GM21619 (cell line): ENCODE data around the gene REEP5.
"Not testable (repeated sequence)": the region's sequence is repeated elsewhere in the genome, so short reads cannot be mapped to it uniquely, and the experiment has no call there.

Experiments
- ATAC-seq: cut with Tn5 transposase; IDR thresholded peaks from one replicate; pipeline ENCODE4 v1.9.1; 2021; ENCODE audit not compliant: unreplicated experiment

Gene REEP5

DNA sequence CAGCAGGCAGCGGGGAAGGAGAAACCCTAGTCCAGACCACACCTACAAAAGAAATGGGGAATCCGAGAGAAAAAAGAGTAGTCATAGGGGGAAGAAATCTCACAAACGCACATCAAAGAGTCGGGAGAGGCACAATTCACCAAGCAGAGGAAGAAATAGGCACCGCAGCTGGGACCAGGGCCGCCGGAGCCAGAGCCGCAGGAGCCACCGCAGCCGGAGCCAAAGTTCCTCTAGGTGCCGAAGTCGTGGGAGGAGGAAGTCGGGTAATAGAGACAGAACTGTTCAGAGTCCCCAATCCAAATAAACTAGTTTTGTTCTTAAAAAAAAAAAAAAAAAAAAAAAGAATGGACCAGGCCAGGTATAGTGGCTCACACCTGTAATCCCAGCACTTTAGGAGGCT is 29.3 kb downstream of the REEP5 start:
- no peak for ATAC-seq

DNA sequence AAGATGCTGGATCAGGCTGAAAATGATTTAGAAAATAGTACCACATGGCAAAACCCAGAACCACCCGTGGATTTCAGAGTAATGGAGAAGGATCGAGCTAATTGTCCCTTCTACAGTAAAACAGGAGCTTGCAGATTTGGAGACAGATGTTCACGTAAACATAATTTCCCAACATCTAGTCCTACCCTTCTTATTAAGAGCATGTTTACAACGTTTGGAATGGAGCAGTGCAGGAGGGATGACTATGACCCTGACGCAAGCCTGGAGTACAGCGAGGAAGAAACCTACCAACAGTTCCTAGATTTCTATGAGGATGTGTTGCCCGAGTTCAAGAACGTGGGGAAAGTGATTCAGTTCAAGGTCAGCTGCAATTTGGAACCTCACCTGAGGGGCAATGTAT is 30.0 kb downstream of the REEP5 start:
- ATAC-seq: not testable (repeated sequence)

DNA sequence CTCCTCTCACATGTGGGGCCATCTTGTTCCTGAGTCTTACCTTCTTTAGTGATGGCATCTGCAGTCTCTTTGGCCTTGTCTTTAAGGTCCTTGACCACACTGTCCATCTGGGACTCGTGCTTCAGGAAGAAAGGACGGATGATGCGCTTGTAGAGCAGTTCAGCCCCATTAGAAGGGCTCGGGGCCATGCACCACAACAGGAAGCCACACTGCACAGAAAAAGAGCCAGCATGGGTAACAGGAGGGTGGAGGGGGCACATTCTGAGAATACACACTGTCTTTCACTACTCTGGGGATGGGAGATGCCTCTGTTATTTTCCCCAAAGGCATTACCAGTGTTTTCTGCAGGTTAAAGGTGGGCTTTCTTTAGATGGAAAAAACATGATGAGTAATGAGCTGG is 35.1 kb downstream of the REEP5 start:
- ATAC-seq: no peak

DNA sequence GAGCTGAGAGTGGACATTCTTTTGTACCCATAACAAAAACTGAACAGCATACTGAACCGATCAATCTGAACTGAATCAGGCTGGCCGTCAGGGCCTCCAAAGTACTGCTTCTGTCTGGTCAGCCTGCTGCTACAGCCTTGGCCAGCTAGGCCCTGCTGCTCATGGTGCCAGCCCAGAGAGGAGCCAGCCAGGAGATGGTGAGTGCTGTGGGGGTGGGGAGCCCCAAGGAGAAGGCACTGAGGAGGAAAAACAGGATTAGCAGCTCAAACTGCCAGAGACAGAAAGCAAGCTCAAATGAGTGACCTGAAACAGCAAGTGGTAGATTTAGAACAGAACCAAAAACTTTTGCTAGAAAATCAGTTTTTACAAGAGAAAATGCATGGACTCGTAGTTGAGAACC is 37.0 kb downstream of the REEP5 start:
- no peak for ATAC-seq

DNA sequence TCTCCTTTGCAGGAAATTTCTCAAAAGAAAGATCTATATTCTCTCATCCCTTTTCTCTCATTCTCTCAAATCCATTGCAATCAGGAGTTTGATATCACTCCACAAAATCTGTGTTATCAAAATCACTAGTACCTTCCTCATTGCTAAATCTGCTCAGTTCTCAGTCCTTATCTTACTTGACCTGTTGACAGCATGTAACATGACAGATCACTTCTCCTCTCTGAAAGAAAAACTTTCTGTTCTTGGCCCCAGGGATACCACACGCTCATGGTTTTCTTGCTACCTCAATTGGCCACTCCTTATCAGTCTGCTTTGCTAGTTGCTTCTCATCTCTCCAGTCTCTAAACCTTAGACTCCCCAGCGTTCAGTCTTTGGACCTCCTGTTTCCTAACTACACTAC is 38.8 kb downstream of the REEP5 start:
- no peak for ATAC-seq

DNA sequence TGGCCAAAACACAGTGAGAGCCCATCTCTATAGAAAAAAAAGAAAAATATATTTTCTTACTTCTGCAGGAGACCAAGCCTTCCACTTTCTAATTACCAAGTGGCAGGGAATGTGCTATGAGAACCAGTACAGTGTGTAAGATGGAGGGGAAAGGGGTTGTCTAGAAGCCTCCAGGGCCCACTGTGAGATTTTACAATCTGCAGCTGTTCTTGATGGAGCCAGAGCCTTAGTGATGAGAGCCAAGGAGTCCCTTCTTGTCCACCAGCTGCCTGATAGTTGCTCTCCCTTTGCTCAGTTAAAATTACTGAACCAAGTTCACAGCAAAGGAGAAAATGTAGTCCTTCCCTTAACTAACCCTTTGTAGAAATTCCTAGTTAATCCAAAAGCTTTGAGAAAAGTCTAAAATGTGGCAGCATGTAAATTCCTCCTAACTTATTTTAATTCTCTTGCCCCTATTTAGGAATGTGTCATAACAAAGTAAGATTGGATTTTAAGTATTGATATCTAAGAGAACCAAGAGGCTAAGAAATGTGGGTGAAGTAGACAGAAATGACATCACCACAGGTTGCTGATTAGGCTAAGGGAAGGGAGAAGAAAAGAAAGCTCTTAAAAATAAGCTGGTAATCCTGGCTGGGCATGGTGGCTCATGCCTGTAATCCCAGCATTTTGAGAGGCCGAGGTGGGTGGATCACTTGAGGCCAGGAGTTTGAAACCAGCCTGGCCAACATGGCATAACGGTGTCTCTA is 41.6 kb downstream of the REEP5 start:
- no peak for ATAC-seq

DNA sequence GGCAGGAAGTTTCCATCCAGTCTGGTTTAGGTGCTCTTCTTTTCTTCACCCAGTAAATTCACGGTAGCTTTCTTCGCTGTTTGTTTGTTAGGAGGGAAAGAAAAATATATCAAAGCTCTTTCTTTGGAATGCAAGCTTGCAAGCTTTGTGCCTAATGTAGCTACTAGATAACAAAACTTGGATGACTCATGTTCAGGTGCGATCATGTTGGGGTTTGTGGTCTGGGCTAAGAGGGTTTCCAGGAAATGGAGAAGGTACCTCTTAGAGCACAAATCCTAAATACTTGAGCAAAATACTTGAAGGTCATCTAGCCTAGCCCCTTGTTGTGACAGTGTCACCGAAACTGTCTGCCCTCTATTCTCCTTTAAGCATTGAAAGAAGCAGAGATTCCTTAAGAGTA is 43.3 kb downstream of the REEP5 start:
- ATAC-seq: no peak

DNA sequence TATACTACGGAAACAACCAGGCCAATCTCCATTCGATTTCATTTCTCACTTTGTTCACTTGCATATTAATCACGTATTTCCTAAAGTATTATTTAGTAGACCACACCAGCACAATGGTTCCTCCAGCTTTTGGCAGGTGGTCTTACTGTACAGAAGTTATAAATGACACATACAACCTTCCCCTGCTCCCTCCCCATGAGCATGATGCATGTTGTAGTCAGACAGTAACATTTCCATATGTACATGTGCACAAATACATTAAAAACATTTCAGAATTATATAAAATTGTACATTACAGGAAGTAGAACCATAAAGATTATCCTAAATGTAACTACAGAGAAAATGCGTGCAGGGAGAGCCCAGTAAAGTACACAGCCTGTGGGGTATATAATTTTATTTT is 43.9 kb downstream of the REEP5 start:
- ATAC-seq: no peak

DNA sequence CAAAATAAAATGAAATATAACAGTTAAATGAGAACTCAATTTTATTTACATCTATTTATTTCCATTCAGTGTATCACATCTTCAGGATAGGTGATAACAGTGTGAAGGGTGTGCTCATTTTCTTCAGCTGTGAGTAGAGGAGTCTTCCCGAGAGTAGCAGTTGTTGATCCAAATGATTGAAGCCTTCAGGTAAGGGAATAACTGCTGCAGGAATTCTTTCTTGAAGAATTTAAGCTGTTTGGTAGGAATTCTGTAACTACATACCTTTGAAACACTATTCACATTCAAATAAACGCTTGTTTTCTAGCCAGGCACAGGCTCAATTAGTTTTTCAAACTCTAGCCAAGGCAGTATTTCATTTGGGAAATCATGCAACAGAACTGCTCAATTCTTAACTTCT is 45.7 kb downstream of the REEP5 start:
- no peak for ATAC-seq

DNA sequence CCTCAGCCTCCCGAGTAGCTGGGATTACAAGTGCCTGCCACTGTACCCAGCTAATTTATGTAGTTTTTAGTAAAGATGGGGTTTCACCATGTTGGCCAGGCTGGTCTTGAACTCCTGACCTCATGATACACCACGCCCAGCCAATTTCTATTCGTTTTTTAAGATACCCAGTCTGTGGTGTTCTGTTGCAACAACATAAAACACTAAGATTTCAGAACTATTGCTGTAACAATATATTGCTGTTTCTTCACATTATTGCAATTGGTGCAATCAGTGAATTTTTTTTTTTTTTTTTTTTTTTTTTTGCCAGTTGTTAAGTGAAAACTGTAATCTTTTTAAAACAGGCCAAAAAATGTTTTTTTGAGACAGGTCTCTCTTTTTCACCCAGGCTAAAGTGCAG is 51.1 kb downstream of the REEP5 start:
- ATAC-seq: no peak

DNA sequence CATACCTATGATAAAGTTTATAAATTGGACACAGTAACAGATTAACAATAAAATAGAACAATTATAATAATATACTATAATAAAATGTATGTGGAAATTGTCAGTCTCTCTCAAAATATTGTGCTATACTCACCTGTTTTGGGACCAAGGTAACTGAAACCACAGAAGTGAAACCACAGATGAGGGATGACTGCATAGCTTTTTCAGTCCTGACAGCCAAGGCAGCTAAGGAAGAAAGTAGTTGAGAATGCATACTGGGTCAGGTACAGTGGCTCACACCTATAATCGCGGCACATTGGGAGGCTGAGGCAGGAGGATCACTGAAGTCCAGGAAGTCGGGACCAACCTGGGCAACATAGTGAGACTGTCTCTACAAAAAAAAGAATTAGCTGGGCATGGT is 52.1 kb downstream of the REEP5 start:
- ATAC-seq: peak; percentile 73

DNA sequence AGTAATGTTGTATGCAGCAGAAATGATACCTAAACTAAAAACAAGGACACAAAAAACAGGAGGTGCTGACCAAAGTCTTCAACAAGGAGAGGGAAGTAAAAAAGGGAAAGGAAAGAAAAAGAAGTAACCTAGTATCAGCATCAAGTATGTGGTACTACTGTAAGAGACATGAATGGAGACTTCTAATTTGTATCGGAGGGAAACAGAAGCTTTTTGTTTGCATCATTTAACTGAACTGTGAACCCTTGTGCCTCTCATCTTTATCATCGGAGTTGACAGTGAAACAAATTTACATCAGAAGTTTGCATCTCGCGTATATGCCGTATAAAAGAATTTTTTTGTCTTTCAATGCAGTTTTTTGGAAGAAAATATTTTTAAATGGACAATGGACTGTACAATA is 54.6 kb downstream of the REEP5 start:
- ATAC-seq: no peak

DNA sequence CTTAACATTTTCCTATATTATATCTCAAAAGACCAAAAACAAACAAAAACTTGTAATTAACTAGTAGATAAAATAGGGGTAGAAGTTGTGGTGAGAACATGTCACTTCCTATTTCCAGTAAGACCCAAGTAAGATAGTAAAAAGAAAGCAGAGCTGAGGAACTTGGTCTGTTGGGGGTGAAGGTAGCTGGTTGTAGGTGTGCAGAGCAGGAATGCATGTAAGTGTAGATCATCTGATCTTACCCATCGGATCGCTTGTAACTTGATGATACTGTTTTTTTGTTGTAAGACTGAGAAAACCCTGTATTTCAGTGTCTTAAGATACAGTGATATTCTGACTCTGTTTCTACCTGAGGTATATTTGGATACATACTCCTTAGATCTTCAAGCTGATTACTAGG is 55.3 kb downstream of the REEP5 start:
- ATAC-seq: no peak

DNA sequence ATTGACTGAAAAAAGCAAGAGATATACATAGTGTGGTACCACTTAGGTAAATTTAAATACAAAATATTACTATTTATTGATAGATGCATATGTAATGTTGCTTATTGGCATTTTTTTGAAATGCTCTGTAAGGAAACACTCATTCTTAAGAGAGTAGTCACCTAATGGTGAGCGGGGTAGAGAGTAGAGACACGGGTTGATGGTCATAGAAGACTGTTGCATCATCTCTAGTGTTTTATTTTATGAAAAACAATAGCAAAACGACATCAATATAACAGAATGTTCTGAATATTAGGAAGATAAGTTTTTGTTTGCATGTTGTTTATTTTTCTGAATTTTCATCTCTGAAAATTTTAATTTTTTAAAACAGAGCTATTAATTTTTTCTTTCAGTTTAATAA is 56.9 kb downstream of the REEP5 start:
- ATAC-seq: no peak

DNA sequence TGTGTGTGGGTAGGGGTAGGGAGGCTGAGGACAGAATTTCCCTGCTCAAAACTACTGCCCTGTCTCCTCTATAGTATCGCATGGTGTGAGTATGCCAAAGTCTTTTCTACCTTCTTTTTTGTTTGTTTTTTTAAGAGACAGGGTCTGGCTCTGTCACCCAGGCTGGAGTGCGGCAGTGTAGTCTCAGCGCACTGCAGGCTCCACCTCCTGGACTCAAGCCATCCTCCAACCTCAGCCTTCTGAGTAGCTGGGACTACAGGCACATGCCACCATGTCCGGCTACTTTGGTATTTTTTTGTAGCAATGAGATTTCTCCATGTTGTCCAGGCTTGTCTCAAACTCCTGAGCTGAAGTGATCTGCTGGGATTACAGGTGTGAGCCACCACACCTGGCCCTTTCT is 58.5 kb downstream of the REEP5 start:
- no peak for ATAC-seq

DNA sequence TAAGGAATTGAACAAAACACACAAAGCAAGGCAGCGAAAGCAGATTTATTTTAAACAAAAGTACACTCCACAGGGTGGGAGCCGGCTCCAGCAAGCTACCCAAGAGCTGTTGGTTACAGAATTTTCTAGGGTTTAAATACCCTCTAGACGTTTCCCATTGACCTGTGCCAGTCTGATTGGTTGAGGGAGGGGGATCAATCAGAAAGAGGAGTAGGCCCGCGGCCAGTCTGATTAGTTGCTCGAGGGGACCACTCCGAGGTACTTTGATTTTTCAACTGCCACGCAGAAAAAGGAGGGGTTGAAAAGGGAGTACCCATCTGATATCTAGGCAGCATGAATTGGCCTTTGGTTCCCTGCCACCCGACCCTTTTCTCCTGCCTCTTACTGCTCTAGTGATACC is 59.9 kb downstream of the REEP5 start:
- ATAC-seq: no peak

DNA sequence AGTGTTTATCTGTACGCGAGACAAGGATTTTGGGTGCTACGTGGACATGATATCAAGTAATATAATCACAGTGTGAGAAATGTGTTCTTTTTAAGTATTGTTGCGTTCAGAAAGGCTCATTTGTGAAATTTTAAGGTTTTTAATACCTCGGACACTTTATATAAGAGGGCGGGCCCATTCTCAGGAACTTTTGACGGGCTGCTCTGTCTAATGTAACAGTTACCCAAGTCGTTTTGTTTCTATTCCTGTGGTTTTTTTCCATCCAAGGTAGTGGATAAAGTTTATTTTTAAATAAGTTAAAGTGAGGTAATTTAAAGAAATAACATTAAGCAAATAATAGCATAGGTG is 60.4 kb downstream of the REEP5 start:
- ATAC-seq: no peak

DNA sequence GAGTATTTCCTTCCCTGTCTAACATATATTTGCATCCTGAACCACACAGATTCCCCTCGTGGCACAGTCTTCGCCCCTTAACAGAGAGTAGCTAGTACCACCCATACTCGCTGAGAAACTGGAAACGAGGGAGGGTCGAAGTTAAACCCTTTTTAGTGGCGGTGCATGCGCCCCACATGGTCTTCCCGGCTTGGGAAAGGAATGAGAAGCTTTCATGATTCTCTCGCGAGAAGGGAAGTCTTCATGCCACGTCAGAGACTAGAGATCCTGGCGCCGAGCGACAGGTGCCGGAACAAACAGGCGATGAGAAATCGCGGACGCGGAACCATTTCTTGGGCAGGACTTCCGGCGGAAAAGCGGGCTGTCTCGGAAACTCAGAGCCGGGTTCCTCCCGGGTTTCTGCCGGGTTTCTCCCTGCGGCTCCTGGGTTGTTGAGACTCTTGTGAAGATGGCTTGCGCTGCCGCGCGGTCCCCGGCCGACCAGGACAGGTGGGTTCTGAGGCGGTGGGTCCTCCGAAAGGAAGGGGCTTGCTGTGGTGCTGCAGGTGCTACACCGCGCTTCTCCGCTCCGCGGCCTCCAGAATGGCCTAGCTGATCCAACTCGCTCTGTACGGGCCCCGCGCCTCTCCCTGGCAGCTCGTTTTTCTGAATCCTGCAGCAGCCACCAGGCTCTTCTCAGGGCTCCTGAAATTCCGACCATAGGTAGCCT is 60.9 kb downstream of the REEP5 start, which contains the start of gene SRP19:
TSS of gene SRP19 (plus strand) at position 359 of the 709 bp plus-strand sequence. CDS start at position 449, 90 bp downstream.
- peak; percentile 98 for ATAC-seq

DNA sequence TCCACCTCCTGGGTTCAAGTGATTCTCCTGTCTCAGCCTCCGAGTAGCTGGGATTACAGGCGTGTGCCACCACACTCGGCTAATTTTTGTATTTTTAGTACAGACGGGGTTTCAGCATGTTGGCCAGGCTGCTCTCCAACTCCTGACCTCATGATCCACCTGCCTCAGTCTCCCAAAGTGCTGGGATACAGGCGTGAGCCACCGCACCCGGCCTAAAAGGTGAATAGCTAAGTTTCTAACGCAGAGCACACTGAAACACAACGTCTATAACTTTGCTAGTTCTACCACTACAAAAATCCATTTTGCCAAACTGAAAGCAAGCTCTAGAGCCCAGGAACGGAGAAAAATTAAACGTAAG is 61.5 kb downstream of the REEP5 start:
- not testable (repeated sequence) for ATAC-seq

DNA sequence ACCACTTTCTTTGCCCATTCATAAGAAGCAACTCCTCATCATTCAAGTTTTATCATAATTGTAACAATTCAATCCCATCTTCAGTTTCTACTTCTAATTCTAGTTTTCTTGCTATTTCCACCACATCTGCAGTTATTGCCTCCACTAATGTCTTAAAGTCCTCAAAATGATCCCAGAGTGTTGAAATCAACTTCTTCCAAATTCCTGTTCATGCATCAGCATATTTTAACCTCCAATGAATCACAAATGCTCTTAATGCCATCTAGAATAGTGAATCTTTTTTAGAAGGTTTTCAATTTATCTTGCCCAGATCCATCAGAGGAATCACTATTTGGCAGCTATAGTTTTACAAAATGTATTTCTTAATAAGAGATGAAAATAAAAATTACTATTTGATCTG is 64.2 kb downstream of the REEP5 start:
- ATAC-seq: no peak

DNA sequence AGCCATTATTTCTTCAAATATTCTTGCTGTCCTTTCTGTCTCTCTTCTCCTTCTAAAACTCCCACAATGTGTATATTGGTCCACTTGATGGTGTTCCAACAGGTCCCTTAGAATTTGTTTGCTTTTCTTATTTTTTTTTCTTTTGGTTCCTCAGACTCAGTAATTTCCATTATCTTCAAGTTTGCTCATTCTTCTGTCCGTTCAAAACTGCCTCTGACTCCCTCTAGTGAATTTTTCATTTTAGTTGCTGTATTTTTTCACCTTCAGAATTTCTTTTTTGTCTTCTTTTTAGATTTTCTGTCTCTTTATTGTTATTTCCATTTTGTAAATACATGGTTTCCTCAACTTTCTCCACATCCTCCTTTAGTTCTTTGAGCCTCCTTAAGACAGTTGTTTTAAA is 67.4 kb downstream of the REEP5 start:
- no peak for ATAC-seq

DNA sequence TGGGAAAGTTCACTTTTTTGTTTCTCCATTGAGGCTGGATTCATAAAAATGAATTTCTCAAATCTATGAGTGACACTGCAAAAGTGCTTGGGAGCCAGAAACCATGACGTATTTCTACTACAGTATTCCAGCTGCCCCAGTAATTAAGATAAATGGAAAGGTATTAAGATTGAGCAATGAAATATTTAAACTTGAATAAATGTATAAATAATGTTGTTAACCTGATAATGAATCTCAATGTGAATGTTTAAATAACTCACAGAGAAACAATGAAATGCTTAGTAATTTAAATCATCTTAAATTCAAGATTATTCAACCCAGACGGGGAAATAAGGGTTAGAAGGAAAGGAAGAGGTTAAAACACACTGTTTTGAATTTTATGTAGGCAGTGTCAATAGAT is 72.1 kb downstream of the REEP5 start:
- ATAC-seq: no peak
